Superior temporal gyrus (tissue), 1 donor: ENCODE measurements around the gene IGIP.

ENCODE experiments used
- DNase-seq: peaks from one replicate; pipeline ENCODE4 v3.0.0-alpha.2; 2016; ENCODE audit errors: extremely low spot score

IGIP gene

GRCh38 chr5:140111011-140111858 is 14.5 kb upstream of the IGIP start:
- DNase-seq: no peak

- no peak for DNase-seq
These were observed 13.7 kb upstream of the IGIP start for GRCh38 chr5:140111859-140112551.

- DNase-seq: no peak
These were observed 13.0 kb upstream of the IGIP start for GRCh38 chr5:140112685-140113179.

GRCh38 chr5:140113180-140113698 is 12.5 kb upstream of the IGIP start:
- DNase-seq: no peak

- DNase-seq: peak; percentile 80
These were observed 12.0 kb upstream of the IGIP start, which contains the start of gene PURA for GRCh38 chr5:140113699-140114263. TSS of gene PURA (plus strand) at chr5:140114109. CDS start at chr5:140114182, 73 bp downstream.

- DNase-seq: no peak
These were observed 11.2 kb upstream of the IGIP start for GRCh38 chr5:140114341-140115185.

- no peak for DNase-seq
These were observed 10.6 kb upstream of the IGIP start for GRCh38 chr5:140115186-140115500.

- DNase-seq: no peak
These were observed 9.0 kb upstream of the IGIP start for GRCh38 chr5:140116716-140117115.

GRCh38 chr5:140117523-140117922 is 8.2 kb upstream of the IGIP start:
- no peak for DNase-seq

GRCh38 chr5:140118302-140118936 is 7.3 kb upstream of the IGIP start:
- DNase-seq: no peak

GRCh38 chr5:140126315-140127012 is 727 bp downstream of the IGIP start:
- no peak for DNase-seq

- DNase-seq: no peak
These were observed 2.6 kb downstream of the IGIP start for GRCh38 chr5:140128376-140128775.

- DNase-seq: no peak
These were observed 5.4 kb downstream of the IGIP start for GRCh38 chr5:140130949-140131733.

- no peak for DNase-seq
These were observed 6.3 kb downstream of the IGIP start for GRCh38 chr5:140131967-140132409.

- DNase-seq: no peak
These were observed 7.9 kb downstream of the IGIP start for GRCh38 chr5:140133514-140134167.

- DNase-seq: no peak
These were observed 8.7 kb downstream of the IGIP start for GRCh38 chr5:140134277-140134935.

- DNase-seq: no peak
These were observed 9.4 kb downstream of the IGIP start for GRCh38 chr5:140135127-140135526.

- DNase-seq: no peak
These were observed 10.9 kb downstream of the IGIP start for GRCh38 chr5:140136624-140137023.
